T1000 (cell line): ENCODE measurements around the gene PC.

Experiments
- DNase-seq: peaks from one replicate; lab custom pipeline; 2025; ENCODE audit warnings: mixed read lengths; lab: John Stamatoyannopoulos, UW

PC gene

GRCh38 chr11:66864924-66865697 lies 93.1 kb downstream of the PC start:
- no peak for DNase-seq

- no peak for DNase-seq
Measured at GRCh38 chr11:66864172-66864901, 93.8 kb downstream of the PC start.

- DNase-seq: no peak
Measured at GRCh38 chr11:66863428-66864125, 94.6 kb downstream of the PC start.

- DNase-seq: no peak
Measured at GRCh38 chr11:66862559-66863037, 95.6 kb downstream of the PC start.

GRCh38 chr11:66861774-66862558 lies 96.2 kb downstream of the PC start:
- DNase-seq: no peak

- no peak for DNase-seq
Measured at GRCh38 chr11:66861038-66861773, 97.0 kb downstream of the PC start.

GRCh38 chr11:66860449-66860831 lies 97.7 kb downstream of the PC start:
- no peak for DNase-seq

- DNase-seq: no peak
Measured at GRCh38 chr11:66859686-66860448, 98.3 kb downstream of the PC start.

- no peak for DNase-seq
Measured at GRCh38 chr11:66858939-66859685, 99.1 kb downstream of the PC start.

- no peak for DNase-seq
Measured at GRCh38 chr11:66858186-66858938, 99.8 kb downstream of the PC start.

- no peak for DNase-seq
Measured at GRCh38 chr11:66857927-66858185, 100.3 kb downstream of the PC start.

GRCh38 chr11:66857234-66857926 lies 100.8 kb downstream of the PC start:
- DNase-seq: no peak

- DNase-seq: no peak
Measured at GRCh38 chr11:66856496-66857233, 101.5 kb downstream of the PC start, which contains the start of gene LRFN4. LRFN4 (plus strand) TSS chr11:66857064; CDS start chr11:66857745, 681 bp downstream.

GRCh38 chr11:66855574-66856495 lies 102.3 kb downstream of the PC start:
- peak; percentile 90 for DNase-seq

GRCh38 chr11:66854729-66855211 lies 103.4 kb downstream of the PC start:
- no peak for DNase-seq

GRCh38 chr11:66854231-66854661 lies 103.9 kb downstream of the PC start:
- no peak for DNase-seq
